GM18858 (cell line): ENCODE measurements around the gene MBNL1.

ENCODE experiments used
- ATAC-seq: cut with Tn5 transposase; IDR thresholded peaks from one replicate; pipeline ENCODE4 v1.9.1; 2021; ENCODE audit not compliant: unreplicated experiment

The MBNL1 gene

DNA sequence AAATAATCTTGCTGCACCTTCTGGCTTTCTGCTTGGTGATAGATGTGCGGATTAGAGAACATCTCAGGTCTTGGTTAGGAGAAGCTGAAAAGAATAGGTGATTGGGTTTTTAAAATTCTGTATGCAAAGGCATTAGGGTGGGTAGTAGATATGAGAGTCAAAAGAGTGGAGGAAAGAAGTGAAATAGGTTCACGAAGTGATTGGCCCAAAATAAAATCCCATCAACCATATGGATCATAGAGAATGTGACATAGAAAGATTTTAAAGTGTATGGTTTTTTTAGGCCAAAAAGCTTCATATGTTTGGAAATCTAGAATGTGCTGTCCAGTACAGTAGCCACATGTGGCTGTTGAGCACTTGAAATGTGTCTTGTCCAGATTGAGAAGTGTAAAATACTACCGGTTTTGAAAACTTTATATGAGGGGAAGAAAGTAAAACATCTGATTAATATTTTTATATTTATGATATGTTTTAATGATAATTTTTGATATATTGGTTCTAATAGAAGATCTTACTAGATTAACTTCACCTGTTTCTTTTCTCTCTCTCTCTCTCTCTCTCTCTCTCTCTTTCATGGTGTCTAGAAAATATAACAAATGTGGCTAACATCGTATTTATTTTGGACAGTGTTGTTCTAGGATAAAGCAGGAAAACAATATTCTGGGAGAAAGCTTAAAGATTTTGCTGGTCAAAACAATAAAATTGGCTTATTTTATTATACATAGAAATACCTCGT lies 2.9 kb downstream of the MBNL1 start:
- no peak for ATAC-seq

DNA sequence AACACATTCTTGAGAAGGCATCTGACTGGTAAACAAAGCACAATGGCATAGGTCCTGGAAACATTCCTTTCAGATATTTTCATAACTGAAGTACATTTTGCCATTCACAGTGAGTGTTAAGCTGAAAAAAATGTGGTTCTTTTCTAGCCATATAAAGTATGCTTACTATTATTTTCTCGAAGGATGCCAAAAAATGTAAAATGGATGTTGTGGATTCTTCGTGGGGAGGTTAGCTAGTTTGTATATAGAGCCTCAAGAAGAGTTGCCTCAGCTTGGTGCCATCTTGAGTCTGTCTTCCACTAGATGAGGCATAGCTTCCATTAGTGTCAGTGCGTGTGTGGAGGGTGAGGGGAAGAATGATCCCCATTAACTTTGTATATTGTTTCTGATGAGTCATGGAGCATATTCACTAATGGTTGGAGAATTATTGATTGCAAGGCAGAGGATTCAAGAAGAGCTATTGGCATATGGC lies 4.1 kb downstream of the MBNL1 start:
- ATAC-seq = no peak

- ATAC-seq = no peak
These were observed 8.0 kb downstream of the MBNL1 start for GRCh38 chr3:152276681-152277080.

GRCh38 chr3:152277198-152277597 lies 8.5 kb downstream of the MBNL1 start:
- ATAC-seq = no peak

GRCh38 chr3:152278756-152279427 lies 10.2 kb downstream of the MBNL1 start:
- no peak for ATAC-seq

DNA sequence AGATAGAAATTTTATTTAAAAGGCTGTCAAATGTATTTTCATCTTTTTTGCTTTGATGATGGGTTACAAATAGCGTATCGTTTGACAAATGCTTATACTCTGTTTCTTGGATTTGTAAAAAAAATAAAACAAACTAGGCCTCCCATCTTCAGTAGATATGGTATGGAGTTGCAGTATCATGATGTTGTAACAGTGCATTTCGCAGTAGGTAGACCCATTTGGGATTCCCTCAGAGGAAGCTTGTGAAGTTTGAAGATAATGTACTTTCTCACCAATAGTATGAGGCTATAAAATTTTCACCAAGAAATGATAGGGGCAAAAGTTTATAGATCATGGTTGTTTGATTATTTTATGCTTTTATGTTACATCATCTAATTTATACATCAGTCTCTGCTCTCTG lies 10.8 kb downstream of the MBNL1 start:
- no peak for ATAC-seq

DNA sequence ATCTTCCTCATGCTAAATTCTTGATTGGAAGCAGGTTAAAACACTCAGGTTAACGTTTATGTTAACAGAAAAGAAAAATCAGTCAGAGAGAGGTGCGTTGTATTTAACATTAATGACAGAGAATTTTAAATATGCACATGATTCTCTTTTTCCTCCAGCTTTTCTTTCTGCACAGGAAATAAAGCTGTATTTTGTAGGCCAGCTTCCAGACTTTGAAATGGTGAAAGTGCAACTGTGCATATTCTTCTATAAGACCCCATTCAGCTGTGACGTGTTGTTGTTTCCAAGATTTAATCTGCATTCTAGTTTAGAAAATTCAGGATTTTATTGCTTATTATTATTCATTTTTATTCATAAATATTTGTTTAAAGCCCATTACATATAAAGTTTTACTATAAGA lies 11.8 kb downstream of the MBNL1 start:
- ATAC-seq = no peak

- ATAC-seq = peak; percentile 81
These were observed 12.5 kb downstream of the MBNL1 start for GRCh38 chr3:152281133-152281713.

- no peak for ATAC-seq
These were observed 14.1 kb downstream of the MBNL1 start for GRCh38 chr3:152282813-152283212.

DNA sequence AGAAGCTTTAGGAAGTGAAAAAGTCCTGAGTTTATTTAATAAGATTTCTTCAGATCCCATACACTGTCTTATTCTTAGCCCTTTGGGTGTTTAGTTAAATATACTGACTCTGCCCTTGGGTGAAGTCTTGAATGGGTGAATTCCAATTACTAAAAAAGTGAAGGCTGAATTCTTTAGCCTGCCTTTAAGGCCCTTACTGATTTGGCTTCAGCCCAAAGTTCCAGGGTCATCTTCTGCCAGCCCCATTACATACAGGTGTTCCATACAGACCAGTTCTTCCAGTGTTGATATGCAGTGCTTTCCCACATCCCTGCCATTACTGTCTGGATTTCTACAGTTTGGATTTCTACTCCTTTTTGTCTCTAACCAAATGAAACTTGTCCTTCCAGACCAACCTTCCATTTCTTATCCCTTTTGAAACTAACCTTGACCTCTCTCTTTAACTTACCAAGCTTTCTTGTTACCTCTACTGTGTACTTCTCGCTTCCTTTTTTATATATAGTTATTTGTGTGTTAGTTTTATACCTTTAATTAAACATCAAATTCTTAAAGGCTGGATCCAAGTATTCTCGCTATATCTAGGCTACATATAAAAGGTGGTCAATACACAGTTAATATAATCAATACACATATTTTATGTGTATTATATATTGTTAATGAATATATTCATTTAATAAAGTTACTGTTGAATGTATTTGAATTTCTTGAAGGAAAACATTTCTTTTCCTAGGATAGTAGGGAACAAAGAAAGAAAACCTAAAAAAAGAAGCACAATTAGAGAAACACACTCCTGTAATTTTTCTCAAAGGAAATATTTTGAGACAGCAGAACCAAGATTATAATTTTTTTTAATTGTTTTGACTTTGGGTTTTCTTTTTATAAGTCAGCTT lies 15.0 kb downstream of the MBNL1 start:
- ATAC-seq = no peak

DNA sequence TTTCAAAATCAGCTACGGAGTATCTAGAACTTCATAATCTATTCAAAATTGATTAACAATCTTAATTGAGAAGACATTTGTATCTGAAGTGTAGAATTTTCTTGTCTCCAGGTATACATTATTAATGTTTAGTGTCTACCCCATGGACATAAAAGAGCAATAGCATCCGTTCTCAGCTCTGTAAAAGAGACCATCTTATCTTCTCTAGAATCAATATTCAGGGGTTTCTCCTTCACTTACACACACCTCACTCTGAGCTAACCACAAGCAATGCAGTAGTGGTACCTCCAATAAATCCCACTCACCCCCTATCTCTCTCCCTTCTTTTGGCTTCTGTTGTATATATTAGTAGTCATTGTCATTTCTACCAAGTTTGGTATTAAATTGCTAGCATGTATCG lies 16.2 kb downstream of the MBNL1 start:
- ATAC-seq = no peak

DNA sequence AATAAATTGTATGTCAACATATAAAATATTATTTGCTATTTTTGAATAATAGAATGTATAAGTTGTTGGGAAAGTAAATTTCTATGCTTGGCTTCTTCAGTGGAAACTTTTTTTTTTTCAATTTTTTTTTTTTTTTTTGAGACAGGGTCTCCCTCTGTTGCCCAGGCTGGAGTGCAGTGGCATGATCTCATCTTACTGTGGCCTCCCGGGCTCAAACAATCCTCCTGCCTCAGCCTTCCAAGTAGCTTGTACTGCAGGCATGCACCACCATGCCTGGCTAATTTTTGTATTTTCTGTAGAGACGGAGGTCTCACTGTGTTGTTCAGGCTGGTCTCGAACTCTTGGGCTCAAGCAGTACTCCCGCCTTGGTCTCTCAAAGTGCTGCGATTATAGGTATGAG lies 16.8 kb downstream of the MBNL1 start:
- no peak for ATAC-seq

DNA sequence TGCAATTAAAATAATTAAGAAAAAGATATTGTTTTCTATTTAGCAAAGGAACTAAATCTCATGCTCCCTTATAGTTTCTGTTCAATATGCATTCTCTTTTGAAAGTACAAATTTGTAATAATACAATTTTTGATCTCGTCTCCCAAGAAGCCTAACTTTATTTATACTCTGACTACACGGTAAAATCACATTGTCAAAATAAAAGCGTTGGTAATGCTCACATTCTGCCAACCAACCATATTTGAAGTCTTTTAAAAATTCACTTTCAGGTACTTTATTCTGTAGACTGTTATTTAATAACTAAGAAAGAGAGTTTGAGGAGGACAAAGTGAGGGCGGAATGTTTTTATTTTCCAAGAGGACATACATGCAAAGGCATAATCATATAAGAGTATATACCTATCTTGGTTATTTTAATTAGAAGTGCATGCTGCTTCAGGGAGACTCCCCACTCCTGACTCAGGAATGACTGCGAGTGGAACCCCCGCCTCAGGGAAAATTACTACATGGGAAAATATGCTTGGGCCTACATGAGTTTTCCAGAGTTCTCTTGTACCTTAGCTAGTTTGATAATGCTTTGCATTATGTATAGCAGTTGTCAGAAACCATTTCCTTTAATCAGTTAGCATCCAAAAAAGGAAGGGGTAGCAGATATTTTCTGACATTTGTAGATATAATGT lies 19.3 kb downstream of the MBNL1 start:
- no peak for ATAC-seq

DNA sequence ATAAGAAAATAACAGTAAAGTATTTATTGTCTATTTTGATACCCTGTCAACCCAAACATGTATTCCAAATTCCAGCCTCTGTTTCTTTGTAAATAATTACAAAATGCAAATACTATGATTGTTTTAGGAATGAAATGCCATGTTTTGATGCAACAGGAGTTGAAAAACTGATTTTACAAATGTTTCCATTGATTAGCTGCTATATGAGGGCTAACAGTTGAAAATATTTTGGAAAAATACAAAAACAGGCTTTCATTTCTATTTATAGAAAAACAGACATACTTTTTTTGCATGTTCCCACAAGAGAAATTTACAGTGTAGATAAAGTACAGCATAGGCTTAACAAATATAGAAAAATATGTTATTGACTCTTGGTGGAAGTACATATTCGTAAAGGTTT lies 20.0 kb downstream of the MBNL1 start:
- ATAC-seq = no peak

DNA sequence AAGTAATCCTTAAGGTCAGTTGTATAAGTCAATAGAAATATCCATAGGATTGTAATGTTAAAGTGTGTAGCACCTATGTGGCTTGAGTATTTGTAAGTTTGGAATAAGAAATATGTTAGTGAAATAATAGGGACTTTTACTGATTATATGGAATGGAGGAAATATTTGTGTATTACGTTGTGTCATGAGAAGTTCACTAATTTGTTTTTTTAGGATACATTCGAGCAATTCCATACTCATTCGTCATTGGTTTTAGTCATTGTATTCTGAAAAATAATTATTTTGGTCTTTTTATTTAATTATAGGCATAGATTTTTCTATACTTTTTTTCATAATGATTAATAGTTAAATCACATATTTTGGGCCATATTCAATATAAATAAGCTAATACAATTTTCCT lies 21.0 kb downstream of the MBNL1 start:
- no peak for ATAC-seq

DNA sequence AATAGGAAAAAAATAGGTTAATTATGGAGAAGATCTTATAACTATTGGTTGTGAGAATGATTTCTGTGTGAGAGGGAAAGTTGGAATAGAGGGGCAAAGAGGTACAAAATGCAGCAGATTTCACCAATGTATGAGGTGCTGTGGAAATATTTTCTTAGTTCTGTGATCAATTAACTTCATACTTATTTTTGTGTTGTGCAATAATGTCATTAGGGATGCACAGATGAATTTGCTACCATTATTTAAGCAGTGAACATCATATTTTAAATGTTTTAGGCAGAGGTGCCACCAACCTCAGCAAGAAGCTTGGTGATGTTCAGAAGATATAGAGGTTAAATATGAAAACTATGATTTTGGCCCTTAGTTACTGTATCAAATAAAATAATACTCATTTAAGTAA lies 21.6 kb downstream of the MBNL1 start:
- ATAC-seq = no peak

- ATAC-seq = no peak
These were observed 22.5 kb downstream of the MBNL1 start for GRCh38 chr3:152291238-152291637.

GRCh38 chr3:152291649-152292066 lies 22.9 kb downstream of the MBNL1 start:
- ATAC-seq = no peak

DNA sequence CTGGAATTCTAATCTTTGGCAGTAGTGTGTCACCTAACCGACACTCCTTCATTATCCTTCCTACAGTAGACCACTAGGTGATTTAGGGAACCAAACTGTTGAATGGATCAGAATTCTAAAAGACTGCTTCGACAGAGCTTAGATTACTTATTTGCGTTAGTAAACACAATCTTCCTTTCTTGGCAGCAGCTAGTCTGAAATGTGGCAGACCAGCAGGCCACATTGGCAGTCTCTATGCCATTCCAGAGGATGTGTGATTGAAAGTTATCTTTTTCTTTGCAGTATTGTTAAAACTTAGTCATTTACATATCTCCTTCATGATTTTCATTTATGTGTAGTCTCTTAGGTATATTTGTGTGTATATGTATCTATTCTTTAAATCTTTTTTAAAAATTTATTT lies 23.6 kb downstream of the MBNL1 start:
- no peak for ATAC-seq

DNA sequence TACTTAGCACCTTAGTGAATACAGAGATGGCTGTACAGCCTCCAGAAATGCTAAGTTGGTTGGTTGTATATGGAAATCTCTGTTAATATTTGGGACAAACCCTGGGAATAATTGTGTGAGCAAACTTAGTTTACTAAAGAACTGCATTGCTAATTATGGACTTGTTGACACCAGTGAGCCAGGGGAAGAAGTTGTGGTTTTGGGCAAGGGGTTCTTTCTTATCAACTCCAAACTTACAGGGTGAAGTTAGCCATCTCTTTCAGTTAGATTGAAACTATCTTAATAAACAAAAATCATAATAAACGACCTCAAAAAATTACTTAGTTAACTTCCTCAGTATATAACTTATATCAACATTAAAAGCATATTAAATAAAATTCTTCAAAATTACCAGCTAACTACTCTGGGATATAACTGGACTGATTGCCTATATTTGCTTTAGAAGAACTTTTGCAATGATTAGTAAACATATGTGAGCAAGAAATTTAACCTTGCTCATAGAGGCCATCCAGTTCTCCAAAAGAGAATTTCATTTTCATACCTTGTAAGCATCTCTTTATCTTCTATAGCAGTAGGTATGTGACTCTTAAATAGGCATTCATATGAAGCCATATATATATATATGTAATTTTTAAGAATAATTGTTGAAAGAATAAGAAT lies 24.7 kb downstream of the MBNL1 start:
- no peak for ATAC-seq
